ENCODE measurements around the gene HNRNPM.

HNRNPM gene

DNA sequence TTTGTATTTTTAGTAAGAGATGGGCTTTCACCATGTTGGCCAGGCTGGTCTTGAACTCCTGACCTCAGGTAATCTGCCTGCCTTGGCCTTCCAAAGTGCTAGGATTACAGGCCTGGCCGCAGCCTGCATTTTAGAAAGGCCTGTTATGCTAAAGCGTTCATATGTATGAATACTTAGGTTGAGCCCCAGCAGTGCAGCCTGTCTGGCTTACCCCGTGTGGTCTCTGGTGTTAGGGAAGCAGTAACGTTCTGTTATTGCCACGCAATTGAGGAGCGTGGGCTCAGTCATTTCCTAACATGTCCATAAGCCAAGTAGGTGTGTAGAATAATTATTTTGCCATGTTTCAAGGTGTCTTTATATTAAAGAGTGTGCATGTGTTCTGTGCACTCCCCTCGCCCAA is 14.3 kb downstream of the HNRNPM start:
- in situ Hi-C loops (cut with HindIII; ENCODE audit: low sequenced_read_pairs), result no loop called here

GRCh38 chr19:8459520-8460270 is 14.9 kb downstream of the HNRNPM start:
- in situ Hi-C loops (cut with HindIII; ENCODE audit: low sequenced_read_pairs), result no loop called here

- in situ Hi-C loops (cut with HindIII; ENCODE audit: low sequenced_read_pairs), result no loop called here
Measured at GRCh38 chr19:8460516-8461298, 15.9 kb downstream of the HNRNPM start.

DNA sequence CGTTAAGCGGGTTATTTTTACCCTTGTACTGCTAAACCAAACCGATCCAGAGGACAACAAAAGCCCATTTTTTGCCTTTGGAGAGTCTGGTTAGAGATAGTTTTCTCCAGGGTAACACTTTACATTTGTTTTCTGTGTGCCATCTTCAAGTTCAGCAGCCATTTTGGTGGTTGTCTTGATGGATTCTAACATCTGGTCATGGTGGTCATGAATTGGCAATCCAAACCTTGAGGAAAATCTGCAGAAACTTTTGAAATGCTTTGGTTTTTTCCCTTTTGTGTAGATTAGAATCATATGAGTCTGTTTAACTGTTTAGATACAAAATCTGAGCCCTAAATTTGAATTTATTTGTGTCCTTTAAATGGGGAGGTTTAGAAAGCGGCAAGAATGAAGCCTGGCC is 16.6 kb downstream of the HNRNPM start:
- in situ Hi-C loops (cut with HindIII; ENCODE audit: low sequenced_read_pairs), result no loop called here

DNA sequence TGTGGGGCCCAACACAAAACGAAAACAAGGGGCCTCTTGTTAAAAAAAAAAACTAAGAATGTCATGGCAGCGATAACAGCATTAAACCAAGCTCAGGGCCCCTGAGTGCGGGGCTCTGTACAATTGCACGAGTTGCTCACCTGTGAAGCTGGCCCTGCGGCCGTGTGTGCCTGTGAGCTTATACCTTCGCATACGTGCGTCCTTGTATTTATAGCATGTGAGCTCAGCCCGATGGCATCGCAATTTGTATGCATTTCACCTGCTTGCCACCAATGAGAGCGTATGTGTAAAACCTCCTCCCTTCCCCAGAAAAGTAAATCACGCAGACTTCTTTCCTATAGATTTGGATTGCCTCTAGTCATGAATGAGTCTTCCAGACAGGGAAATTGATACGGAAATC is 17.1 kb downstream of the HNRNPM start:
- in situ Hi-C loops (cut with HindIII; ENCODE audit: low sequenced_read_pairs), result no loop called here

DNA sequence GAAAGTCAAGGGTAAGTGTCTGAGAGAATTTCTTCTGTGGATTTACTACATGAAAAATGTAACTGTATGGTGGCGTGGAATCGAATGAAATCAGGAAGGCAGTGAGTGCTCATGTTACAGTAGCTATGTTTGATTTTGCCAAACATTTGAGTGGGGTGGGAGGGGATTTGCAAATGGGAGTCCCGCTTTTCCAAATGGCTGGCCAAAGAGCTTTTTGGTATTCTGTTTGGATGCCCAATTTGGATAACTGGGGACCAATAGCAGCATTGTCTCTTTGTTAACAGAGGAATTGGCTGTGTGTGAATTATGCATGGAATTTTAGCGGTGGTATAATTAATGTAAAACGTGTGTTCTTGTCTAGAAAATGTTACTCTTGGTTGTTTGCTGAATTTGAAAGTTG is 17.8 kb downstream of the HNRNPM start:
- in situ Hi-C loops (cut with HindIII; ENCODE audit: low sequenced_read_pairs), result no loop called here

GRCh38 chr19:8463365-8463764 is 18.6 kb downstream of the HNRNPM start:
- in situ Hi-C loops (cut with HindIII; ENCODE audit: low sequenced_read_pairs), result no loop called here

DNA sequence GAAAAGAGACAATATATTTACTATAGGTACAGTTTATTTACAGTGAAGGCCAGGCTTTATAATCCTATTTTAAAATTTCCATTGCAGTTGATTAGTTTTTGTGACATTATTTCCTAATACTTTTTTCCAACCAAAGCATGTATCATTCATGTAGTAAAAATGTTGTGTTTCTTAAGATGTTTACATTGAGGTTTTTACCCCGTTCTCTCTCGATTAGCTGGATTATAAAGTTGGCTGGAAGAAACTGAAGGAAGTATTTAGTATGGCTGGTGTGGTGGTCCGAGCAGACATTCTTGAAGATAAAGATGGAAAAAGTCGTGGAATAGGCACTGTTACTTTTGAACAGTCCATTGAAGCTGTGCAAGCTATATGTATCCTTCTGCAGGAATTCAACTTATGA is 21.2 kb downstream of the HNRNPM start:
- in situ Hi-C loops (cut with HindIII; ENCODE audit: low sequenced_read_pairs), result no loop called here

GRCh38 chr19:8468124-8468523 is 23.3 kb downstream of the HNRNPM start:
- in situ Hi-C loops (cut with HindIII; ENCODE audit: low sequenced_read_pairs), result no loop called here

- in situ Hi-C loops (cut with HindIII; ENCODE audit: low sequenced_read_pairs), result no loop called here
Measured at GRCh38 chr19:8468761-8469373, 24.1 kb downstream of the HNRNPM start.

GRCh38 chr19:8469613-8470368 is 25.0 kb downstream of the HNRNPM start:
- in situ Hi-C loops (cut with HindIII; ENCODE audit: low sequenced_read_pairs), result no loop called here

DNA sequence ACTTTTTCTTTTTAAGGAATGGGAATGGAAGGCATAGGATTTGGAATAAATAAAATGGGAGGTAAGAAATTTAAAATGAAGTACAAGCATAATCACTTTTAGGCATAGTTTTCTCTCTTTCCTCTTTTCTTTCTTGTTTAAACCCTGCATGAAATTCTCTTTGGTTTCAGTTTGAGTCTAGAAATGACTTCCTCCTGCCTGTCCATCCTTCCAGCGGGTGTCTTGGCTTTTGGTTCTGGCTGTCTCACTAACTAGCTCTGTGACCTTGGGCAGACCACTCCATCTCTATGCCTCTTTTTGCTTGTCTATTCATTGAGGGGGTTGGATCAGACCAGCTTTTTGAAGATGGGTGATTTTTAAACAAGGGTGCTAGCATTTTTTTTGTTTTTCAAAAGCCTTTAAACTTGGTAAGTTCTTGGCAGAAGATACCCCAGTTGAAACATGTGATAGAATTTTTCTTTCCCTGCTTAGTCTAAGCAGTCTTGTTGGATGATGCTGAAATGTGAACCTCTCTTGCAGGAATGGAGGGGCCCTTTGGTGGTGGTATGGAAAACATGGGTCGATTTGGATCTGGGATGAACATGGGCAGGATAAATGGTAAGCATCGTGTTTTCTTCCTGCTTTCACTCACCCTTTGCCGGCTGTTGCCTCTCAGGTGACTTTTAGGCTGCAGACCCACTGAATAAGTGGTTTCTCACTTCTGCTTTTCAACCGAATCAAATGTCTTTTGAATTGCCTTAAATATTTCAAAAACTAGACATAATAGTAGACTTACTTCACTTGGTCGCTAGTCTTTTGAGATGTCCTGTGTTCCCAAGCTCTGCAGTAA is 29.1 kb downstream of the HNRNPM start:
- in situ Hi-C loops (cut with HindIII; ENCODE audit: low sequenced_read_pairs), result no loop called here

GRCh38 chr19:8475005-8475404 is 30.2 kb downstream of the HNRNPM start:
- in situ Hi-C loops (cut with HindIII; ENCODE audit: low sequenced_read_pairs), result no loop called here

DNA sequence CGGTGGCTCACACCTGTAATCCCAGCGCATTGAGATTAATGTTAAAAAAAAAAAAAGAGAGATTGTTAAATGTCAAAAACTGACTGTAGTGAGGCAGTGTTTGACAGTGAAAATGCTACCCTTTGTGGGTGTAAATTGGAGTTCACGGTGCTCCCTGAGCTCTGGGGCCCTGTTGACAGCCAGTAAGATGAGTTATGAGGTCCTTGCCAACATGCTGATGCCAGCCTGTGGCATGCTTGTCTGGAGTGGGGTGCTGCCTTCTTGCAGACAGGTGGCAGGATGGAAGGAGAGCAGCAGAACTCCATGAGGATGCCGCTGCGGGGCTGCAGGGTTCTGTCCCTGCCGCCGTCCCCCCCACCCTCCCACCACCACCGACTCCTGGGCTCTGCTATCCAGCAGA is 31.7 kb downstream of the HNRNPM start:
- in situ Hi-C loops (cut with HindIII; ENCODE audit: low sequenced_read_pairs), result no loop called here

GRCh38 chr19:8477889-8478288 is 33.1 kb downstream of the HNRNPM start:
- in situ Hi-C loops (cut with HindIII; ENCODE audit: low sequenced_read_pairs), result no loop called here

DNA sequence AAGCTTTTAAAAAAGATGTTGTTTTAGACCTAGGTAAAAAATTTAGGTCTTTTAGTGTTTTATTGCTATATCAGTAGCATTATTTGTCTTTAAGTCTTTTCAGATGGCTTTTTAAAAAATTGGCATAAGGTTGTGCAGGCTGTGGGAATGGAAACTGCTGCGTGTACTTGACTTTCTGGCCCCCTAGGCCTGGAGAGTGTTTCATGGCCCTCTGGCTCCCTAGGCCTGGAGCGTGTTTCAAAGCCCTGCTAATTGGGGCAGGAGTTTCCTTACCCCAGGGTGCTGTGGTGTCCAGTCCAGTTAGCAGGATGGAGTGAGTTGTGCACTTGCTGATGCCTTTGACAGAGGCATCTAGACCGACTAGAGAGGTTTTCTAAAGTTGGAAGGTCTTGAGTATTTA is 33.8 kb downstream of the HNRNPM start:
- in situ Hi-C loops (cut with HindIII; ENCODE audit: low sequenced_read_pairs), result no loop called here

DNA sequence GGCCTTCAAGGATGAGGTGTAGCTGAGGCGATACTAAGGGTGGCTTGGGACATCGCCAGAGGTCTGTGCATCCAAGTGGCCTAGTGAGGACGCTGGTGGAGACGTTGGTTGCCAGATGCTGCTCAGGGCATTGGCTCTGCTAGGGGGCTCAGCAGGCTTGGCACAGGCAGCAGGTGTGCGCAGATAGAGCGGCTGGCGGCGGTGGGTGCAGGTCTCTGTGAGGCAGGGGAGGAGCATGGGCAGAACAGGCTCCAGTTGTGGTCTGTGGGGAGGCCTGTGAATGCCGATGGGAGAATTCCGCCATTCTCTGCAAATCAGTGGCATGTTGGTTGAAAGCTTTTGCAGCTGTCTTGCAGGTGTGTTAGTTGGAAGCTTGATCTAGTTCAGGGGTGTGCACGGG is 36.4 kb downstream of the HNRNPM start:
- in situ Hi-C loops (cut with HindIII; ENCODE audit: low sequenced_read_pairs), result no loop called here

GRCh38 chr19:8481616-8482015 is 36.8 kb downstream of the HNRNPM start:
- in situ Hi-C loops (cut with HindIII; ENCODE audit: low sequenced_read_pairs), result no loop called here

DNA sequence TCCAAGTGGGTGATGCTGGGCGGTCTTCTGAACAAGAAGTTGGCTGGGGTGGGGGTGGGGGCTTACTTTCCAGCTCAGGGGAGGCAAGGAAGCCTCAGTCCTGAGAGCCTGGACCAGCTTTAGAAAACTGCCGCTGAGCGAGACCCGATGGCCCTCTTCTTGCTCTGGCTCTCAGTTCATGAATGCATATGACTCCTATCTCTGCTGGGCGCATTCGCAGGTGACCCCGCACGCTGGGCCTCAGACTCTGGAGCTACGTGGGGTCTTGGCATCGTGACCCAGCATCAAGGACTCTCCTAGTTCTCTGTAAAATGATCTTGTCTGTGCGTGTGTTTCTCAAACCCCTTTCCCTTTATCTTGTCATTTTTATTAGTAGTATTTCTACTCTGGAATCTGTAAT is 37.9 kb downstream of the HNRNPM start:
- in situ Hi-C loops (cut with HindIII; ENCODE audit: low sequenced_read_pairs), result no loop called here

GRCh38 chr19:8483165-8483564 is 38.4 kb downstream of the HNRNPM start:
- in situ Hi-C loops (cut with HindIII; ENCODE audit: low sequenced_read_pairs), result no loop called here
